Neural progenitor cell (in vitro differentiated cells): ENCODE measurements around the gene AGK.

Experiments used
- EZH2 ChIP-seq: fragments of 200-600 bp; sonication (generic); IDR thresholded peaks from 2 replicates; pipeline ENCODE4 v1.6.1; 2017; ENCODE audit warnings: antibody characterized with exemption, mild to moderate bottlenecking, moderate library complexity
- EZH2phosphoT487 ChIP-seq: fragments of 200-600 bp; sonication (generic); IDR thresholded peaks from 2 replicates; pipeline ENCODE4 v1.6.1; 2017; ENCODE audit warnings: antibody characterized with exemption
- TF ChIP-seq, protein P1 (sequence below): fragments of 200-600 bp; sonication (generic); IDR thresholded peaks from 2 replicates; pipeline ENCODE4 v1.5.1; 2017; ENCODE audit warnings: antibody characterized with exemption, mild to moderate bottlenecking

DNA sequence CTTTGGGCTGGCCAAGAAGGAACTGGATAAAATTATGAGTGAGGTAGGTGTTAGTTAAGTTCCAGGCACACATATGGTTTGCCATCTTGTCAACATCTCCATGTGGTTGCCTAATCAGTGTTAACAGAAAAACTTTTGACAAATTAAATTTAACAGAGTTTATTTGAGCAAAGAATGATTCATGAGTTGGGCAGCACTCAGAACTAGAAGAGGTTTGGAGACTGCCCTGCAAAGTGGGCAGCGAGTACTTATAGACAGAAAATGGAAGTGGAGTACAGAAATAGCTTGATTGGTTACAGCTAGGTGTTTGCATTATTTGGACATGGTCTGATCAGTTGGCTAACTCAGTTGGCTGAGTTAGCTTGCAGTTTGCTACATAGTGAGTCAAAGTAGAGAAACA is 37.5 kb upstream of the AGK start:
- TF ChIP-seq, protein P1, sequence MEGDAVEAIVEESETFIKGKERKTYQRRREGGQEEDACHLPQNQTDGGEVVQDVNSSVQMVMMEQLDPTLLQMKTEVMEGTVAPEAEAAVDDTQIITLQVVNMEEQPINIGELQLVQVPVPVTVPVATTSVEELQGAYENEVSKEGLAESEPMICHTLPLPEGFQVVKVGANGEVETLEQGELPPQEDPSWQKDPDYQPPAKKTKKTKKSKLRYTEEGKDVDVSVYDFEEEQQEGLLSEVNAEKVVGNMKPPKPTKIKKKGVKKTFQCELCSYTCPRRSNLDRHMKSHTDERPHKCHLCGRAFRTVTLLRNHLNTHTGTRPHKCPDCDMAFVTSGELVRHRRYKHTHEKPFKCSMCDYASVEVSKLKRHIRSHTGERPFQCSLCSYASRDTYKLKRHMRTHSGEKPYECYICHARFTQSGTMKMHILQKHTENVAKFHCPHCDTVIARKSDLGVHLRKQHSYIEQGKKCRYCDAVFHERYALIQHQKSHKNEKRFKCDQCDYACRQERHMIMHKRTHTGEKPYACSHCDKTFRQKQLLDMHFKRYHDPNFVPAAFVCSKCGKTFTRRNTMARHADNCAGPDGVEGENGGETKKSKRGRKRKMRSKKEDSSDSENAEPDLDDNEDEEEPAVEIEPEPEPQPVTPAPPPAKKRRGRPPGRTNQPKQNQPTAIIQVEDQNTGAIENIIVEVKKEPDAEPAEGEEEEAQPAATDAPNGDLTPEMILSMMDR, result no peak
- TF ChIP-seq EZH2, result no peak
- no peak for TF ChIP-seq EZH2phosphoT487
